Stomach (tissue), 9 donors: ENCODE measurements around the gene SERPING1. TPM values are rescaled to one million over a fixed set of nuclear protein-coding genes. Genes with fewer than 3 reads are reported as not detected.
A peak's percentile ranks its signal among the peaks of the same experiment; 100 is the strongest.

Experiments used
- DNase-seq, 2 donors: peaks; one replicate each; pipeline versions ENCODE4 v3.0.0 to v3.0.0-alpha.2; 2013 to 2019
- H3K27ac ChIP-seq, 5 donors: fragments of 200-600 bp in 4 of 5; sonication (generic) in 4 of 5; one replicate each; pipeline ENCODE4 v1.5.1; 2013 to 2019; ENCODE audit warnings: mild to moderate bottlenecking in 1 of 5, moderate library complexity in 1 of 5
- H3K27me3 ChIP-seq, 3 donors: fragments of 200-600 bp; sonication (generic); one replicate each; pipeline ENCODE4 v1.5.1; 2017 to 2019; ENCODE audit warnings: mixed run types in 1 of 3
- H3K36me3 ChIP-seq, 4 donors: fragments of 200-600 bp; sonication (generic); 1 replicate in 3 of 4; 2 replicates in 1 of 4; pipeline ENCODE4 v1.5.1; 2016 to 2019
- H3K4me1 ChIP-seq, 4 donors: fragments of 200-600 bp; sonication (generic); one replicate each; pipeline ENCODE4 v1.5.1; 2016 to 2019
- H3K4me3 ChIP-seq, 4 donors: fragments of 200-600 bp; sonication (generic) in 3 of 4; one replicate each; pipeline ENCODE4 v1.5.1; 2016 to 2019; ENCODE audit warnings: mild to moderate bottlenecking in 1 of 4
- H3K9me3 ChIP-seq, 4 donors: fragments of 200-600 bp; sonication (generic); one replicate each; pipeline ENCODE4 v1.5.1; 2016 to 2019
- CTCF ChIP-seq, 7 experiments: fragments of 450-650 bp in 4 of 7; fragments of 200-600 bp in 3 of 7; sonication (generic) in 3 of 7; IDR thresholded peaks; one replicate each; pipeline ENCODE4 v1.5.1; 2016 to 2019; ENCODE audit warnings: antibody characterized with exemption in 7 of 7, control low read depth in 2 of 7, mild to moderate bottlenecking in 1 of 7
- EP300 ChIP-seq: sonication (generic); formaldehyde crosslinking; IDR thresholded peaks from one replicate; pipeline ENCODE4 v1.6.1; 2017; ENCODE audit warnings: antibody characterized with exemption
- POLR2A ChIP-seq, 4 donors: fragments of 450-650 bp; IDR thresholded peaks; one replicate each; pipeline ENCODE4 v1.6.1; 2016; ENCODE audit warnings: antibody characterized with exemption in 4 of 4, control low read depth in 2 of 4, mild to moderate bottlenecking in 1 of 4, moderate library complexity in 1 of 4
- POLR2AphosphoS5 ChIP-seq, 3 donors: sonication (generic); formaldehyde crosslinking; IDR thresholded peaks; one replicate each; pipeline ENCODE4 v1.6.1; 2016; ENCODE audit warnings: antibody characterized with exemption in 3 of 3
- WGBS, 5 donors: extraction: QIAGEN DNeasy Blood & Tissue Kit in 3 of 5; methylation state at CpG; one replicate each; pipeline versions ENCODE4 v1.1.5 to v1.1.7; 2013 to 2018; 5-methylcytosine and 5-hydroxymethylcytosine counted together
- intact Hi-C: fragments of 100-400 bp; cut with DNase I; formaldehyde crosslinking; loops from one replicate; pipeline ENCODE4 v1.15.1; 2023; ENCODE audit warnings: low total_unique reads
- polyA plus RNA-seq, 3 donors: library from polyadenylated mRNA; stranded (reverse); fragments of 200-250 nt; gene quantifications; one replicate each; pipeline ENCODE4 v1.2.3, GENCODE V29; 2013
- total RNA-seq, 5 donors: library from RNA; depleted of rRNA; stranded (reverse); fragments of >200 nt; gene quantifications; one replicate each; pipeline versions ENCODE4 v1.1.0 to v1.2.3, GENCODE V29; 2014 to 2016
- donor health status: healthy with polysubstance abuse.
- donor health status: Bipolar disorder and iron deficiency.
- donor health status: healthy.

Gene SERPING1
- total and polyA plus RNA-seq, 8 donors = 17.4 to 247 (median 133) TPM

GRCh38 chr11:57605028-57605420, 7.5 kb downstream of the SERPING1 start:
- H3K9me3 ChIP-seq = no peaks in the 10 kb centered on the region
- no peak for TF ChIP-seq CTCF (IDR thresholded peaks at IDR 0.05)
- no peak for TF ChIP-seq POLR2A (IDR thresholded peaks at IDR 0.05)
- TF ChIP-seq EP300 = no peak
- TF ChIP-seq POLR2AphosphoS5 (IDR thresholded peaks at IDR 0.05) = no peak
- no peak overlapping the region for H3K4me3 ChIP-seq
- intact Hi-C loops = no loop called here
- H3K4me1 ChIP-seq = peaks cover 0 to under 1% (median 0%) of the 10 kb centered on the region in 4 donors
- H3K27ac ChIP-seq = no peak overlapping the region
- 87 to 90% (median 90%) methylated on average over 5 of the region's 5 CpGs for WGBS, 5 donors
- DNase-seq = peak in 1 of 2 donors; percentile 24
- H3K36me3 ChIP-seq = peaks cover 9 to 57% (median 55%) of the 10 kb centered on the region in 4 donors
- no peaks in the 10 kb centered on the region for H3K27me3 ChIP-seq

- Histone ChIP-seq H3K27ac (no peak overlapping the region), H3K9me3 (no peaks in the 10 kb centered on the region), H3K27me3 (no peaks in the 10 kb centered on the region), H3K4me3 (no peak overlapping the region), H3K36me3 (peaks cover 23 to 92% (median 91%) of the 10 kb centered on the region in 4 donors), H3K4me1 (no peaks in the 10 kb centered on the region)
- 76 to 87% (median 84%) methylated on average over 4 of the region's 4 CpGs for WGBS, 5 donors
- TF ChIP-seq POLR2AphosphoS5 (IDR thresholded peaks at IDR 0.05) (no peak), EP300 (no peak), POLR2A (IDR thresholded peaks at IDR 0.05) (no peak), CTCF (IDR thresholded peaks at IDR 0.05) (no peak)
- no peak for DNase-seq
- intact Hi-C loops = no loop called here
Measured at GRCh38 chr11:57610170-57610569, 12.7 kb downstream of the SERPING1 start.

- intact Hi-C loops = no loop called here
- Histone ChIP-seq H3K4me1 (no peaks in the 10 kb centered on the region), H3K4me3 (no peak overlapping the region), H3K27ac (no peak overlapping the region), H3K27me3 (no peaks in the 10 kb centered on the region), H3K9me3 (peaks cover 0 to 4% (median 3%) of the 10 kb centered on the region in 4 donors), H3K36me3 (peaks cover 13 to 76% (median 70%) of the 10 kb centered on the region in 4 donors)
- 73 to 85% (median 81%) methylated on average over 7 to 10 of the region's 10 CpGs for WGBS, 5 donors
- no peak for TF ChIP-seq POLR2A (IDR thresholded peaks at IDR 0.05)
- no peak for TF ChIP-seq CTCF (IDR thresholded peaks at IDR 0.05)
- no peak for TF ChIP-seq POLR2AphosphoS5 (IDR thresholded peaks at IDR 0.05)
- no peak for TF ChIP-seq EP300
- DNase-seq = no peak
Measured at GRCh38 chr11:57614234-57614772, 16.8 kb downstream of the SERPING1 start.

- no peaks in the 10 kb centered on the region for H3K4me1 ChIP-seq
- H3K4me3 ChIP-seq = no peak overlapping the region
- no peak for DNase-seq
- WGBS, 5 donors = 67 to 87% (median 71%) methylated on average over 1 of the region's 1 CpG
- intact Hi-C loops = no loop called here
- peaks cover 13 to 68% (median 63%) of the 10 kb centered on the region in 4 donors for H3K36me3 ChIP-seq
- no peak overlapping the region for H3K27ac ChIP-seq
- TF ChIP-seq POLR2A (IDR thresholded peaks at IDR 0.05) = no peak
- TF ChIP-seq EP300 = no peak
- no peak for TF ChIP-seq CTCF (IDR thresholded peaks at IDR 0.05)
- no peak for TF ChIP-seq POLR2AphosphoS5 (IDR thresholded peaks at IDR 0.05)
- no peaks in the 10 kb centered on the region for H3K27me3 ChIP-seq
- H3K9me3 ChIP-seq = peaks cover 0 to 13% (median 8%) of the 10 kb centered on the region in 4 donors
Measured at GRCh38 chr11:57615308-57615707, 17.8 kb downstream of the SERPING1 start.
